Measurements from ENCODE around the gene CRELD2. TPM values are rescaled to one million over a fixed set of nuclear protein-coding genes. Genes with fewer than 3 reads are reported as not detected.
"Not testable (repeated sequence)": the region's sequence is repeated elsewhere in the genome, so short reads cannot be mapped to it uniquely, and the experiment has no call there.

Gene CRELD2
- total and polyA plus RNA-seq, 4 donors, result 21.5 to 61.3 (median 44.1) TPM

- Histone ChIP-seq H3K27me3 (ENCODE audit: control insufficient read depth, insufficient read depth, low read length) (no peaks in the 10 kb centered on the region), H3K36me3 (ENCODE audit: control insufficient read depth, insufficient read depth, low read length) (no peaks in the 10 kb centered on the region), H3K9me3 (ENCODE audit: control insufficient read depth, insufficient read depth, low read length) (no peaks in the 10 kb centered on the region), H3K4me1 (ENCODE audit: control insufficient read depth, insufficient read depth, low read length) (peaks cover 22% of the 10 kb centered on the region), H3K27ac (ENCODE audit: low read depth, low read length) (no peak overlapping the region), H3K4me3 (ENCODE audit: low read depth, low read length) (no peak overlapping the region)
- DNase-seq (ENCODE audit: low read depth in 4 of 6, low spot score in 6 of 6), result no peak
- 90% methylated on average over 21 of the region's 21 CpGs for WGBS (ENCODE audit: insufficient coverage)
Measured at GRCh38 chr22:49942565-49943404, 24.4 kb downstream of the CRELD2 start.

DNA sequence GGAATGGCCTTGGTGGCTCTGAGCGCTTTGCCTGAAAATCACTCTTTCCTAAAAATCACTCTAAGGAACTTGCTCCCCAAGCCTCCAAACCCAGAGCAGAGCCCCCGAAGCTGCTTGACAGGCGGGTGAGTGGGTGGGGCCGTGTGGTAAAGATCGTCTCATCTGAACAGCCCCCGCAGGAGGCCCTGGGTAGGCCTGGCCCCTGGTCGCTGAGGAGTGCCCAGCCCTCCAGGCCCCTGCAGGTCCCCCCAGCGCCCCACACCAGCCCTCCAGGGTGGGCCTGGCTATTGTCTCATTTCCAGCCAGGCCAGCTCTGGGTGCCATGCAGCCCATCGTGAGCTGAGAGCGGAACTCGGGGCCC lies 25.0 kb downstream of the CRELD2 start:
- WGBS (ENCODE audit: insufficient coverage), result 75% methylated on average over 10 of the region's 11 CpGs
- no peaks in the 10 kb centered on the region for H3K27me3 ChIP-seq (ENCODE audit: control insufficient read depth, insufficient read depth, low read length)
- H3K4me3 ChIP-seq (ENCODE audit: low read depth, low read length), result no peak overlapping the region
- peaks cover 16% of the 10 kb centered on the region for H3K4me1 ChIP-seq (ENCODE audit: control insufficient read depth, insufficient read depth, low read length)
- no peak overlapping the region for H3K27ac ChIP-seq (ENCODE audit: low read depth, low read length)
- no peaks in the 10 kb centered on the region for H3K36me3 ChIP-seq (ENCODE audit: control insufficient read depth, insufficient read depth, low read length)
- no peak for DNase-seq (ENCODE audit: low read depth in 4 of 6, low spot score in 6 of 6)
- H3K9me3 ChIP-seq (ENCODE audit: control insufficient read depth, insufficient read depth, low read length), result no peaks in the 10 kb centered on the region

DNA sequence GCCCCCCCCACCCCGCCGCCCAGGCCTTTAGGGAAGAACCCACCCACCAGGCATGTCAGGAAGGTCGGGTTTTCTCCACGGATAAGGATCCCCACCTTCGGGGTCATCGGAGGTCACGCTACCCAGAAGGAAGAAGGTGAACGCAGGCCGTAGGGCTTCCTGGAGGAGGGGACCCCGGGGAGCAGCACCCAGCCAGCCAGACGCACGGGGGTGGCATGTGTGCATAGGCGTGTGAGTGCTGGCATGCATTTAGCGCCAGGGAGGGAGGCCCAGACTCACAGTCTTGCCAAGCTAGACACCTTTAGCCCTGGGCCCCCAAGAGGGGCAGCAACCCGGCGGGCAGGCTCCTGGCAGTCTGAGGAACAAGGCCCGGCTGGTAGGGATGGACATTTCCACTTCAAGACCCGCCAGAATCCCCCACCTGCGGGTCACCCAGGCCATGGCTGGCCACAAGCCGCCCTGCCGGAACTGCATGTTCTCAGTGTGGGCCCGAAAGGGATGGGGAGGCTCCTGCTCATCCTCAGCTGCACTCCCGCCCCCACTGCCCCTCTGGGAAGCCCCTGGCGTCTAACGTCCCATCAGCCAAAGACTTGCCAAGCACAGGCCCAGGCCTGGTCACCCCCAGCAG lies 25.5 kb downstream of the CRELD2 start:
- Histone ChIP-seq H3K27ac (ENCODE audit: low read depth, low read length) (no peak overlapping the region), H3K9me3 (ENCODE audit: control insufficient read depth, insufficient read depth, low read length) (no peaks in the 10 kb centered on the region), H3K4me1 (ENCODE audit: control insufficient read depth, insufficient read depth, low read length) (peaks cover 11% of the 10 kb centered on the region), H3K27me3 (ENCODE audit: control insufficient read depth, insufficient read depth, low read length) (no peaks in the 10 kb centered on the region), H3K36me3 (ENCODE audit: control insufficient read depth, insufficient read depth, low read length) (no peaks in the 10 kb centered on the region), H3K4me3 (ENCODE audit: low read depth, low read length) (no peak overlapping the region)
- WGBS (ENCODE audit: insufficient coverage), result 86% methylated on average over 23 of the region's 25 CpGs
- no peak for DNase-seq (ENCODE audit: low read depth in 4 of 6, low spot score in 6 of 6)

DNA sequence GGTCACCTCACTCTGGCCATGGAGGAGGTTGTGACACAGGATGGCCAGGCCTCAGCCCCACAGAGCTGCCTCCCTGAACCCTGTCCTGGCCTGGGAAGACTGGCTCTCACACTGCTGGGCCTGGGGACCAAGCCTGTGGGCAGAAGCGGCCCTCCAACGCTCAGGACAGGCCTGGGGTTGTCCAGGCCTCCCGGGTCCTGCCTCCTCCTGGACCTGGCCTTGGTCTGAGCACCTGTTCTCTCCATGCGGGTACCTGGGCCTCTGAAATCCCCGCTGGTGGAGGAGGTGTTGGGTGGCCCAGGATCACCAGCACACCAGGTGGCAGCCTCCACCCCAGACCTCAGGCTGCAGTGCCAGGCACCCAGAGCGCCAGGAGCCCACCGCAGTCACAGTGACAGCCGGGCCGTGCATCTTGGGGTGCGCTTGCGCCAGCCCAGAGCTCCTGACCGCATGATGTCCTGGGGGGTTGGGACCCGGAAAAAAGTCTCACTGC lies 26.0 kb downstream of the CRELD2 start:
- Histone ChIP-seq H3K4me3 (ENCODE audit: low read depth, low read length) (no peak overlapping the region), H3K9me3 (ENCODE audit: control insufficient read depth, insufficient read depth, low read length) (no peaks in the 10 kb centered on the region), H3K36me3 (ENCODE audit: control insufficient read depth, insufficient read depth, low read length) (no peaks in the 10 kb centered on the region), H3K4me1 (ENCODE audit: control insufficient read depth, insufficient read depth, low read length) (peaks cover 11% of the 10 kb centered on the region), H3K27ac (ENCODE audit: low read depth, low read length) (no peak overlapping the region), H3K27me3 (ENCODE audit: control insufficient read depth, insufficient read depth, low read length) (no peaks in the 10 kb centered on the region)
- DNase-seq (ENCODE audit: low read depth in 4 of 6, low spot score in 6 of 6), result no peak
- 96% methylated on average over 12 of the region's 13 CpGs for WGBS (ENCODE audit: insufficient coverage)

GRCh38 chr22:49945042-49945794 lies 26.8 kb downstream of the CRELD2 start:
- H3K4me1 ChIP-seq (ENCODE audit: control insufficient read depth, insufficient read depth, low read length), result peaks cover 13% of the 10 kb centered on the region

DNA sequence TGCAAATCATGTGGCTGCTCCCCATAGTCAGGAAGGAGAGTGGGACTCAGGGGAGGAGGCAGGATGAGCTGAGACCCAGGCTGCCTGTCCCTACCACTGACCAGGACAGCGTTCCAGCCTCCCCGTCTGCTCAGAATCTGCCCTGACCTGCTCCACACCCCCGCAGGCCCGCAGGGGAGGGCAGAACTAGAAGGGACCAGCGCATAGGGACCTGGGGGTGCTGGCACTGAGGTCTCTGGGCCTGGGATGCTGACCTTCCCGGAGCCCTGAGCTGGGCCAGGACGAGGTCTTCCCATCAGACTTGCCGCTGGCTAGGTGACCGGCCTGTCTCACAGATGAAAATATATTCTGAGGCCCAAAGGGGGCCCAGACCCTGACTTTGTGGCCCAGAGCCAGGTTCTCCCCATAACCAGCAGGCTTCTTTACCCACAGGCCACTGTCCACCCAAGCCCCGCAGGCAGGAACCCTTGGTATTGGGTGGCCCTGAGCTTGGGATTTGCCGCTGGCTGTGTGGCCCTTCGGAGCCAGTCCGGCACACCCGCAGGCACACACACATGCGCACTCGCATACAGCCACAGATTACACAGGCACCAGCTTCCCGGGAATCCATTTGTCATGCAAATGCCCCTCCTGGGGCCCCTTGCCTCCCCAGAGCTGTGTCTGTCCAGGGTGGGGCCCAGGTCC lies 28.3 kb downstream of the CRELD2 start:
- Histone ChIP-seq H3K9me3 (ENCODE audit: control insufficient read depth, insufficient read depth, low read length) (no peaks in the 10 kb centered on the region), H3K36me3 (ENCODE audit: control insufficient read depth, insufficient read depth, low read length) (no peaks in the 10 kb centered on the region), H3K27ac (ENCODE audit: low read depth, low read length) (no peak overlapping the region), H3K27me3 (ENCODE audit: control insufficient read depth, insufficient read depth, low read length) (no peaks in the 10 kb centered on the region), H3K4me3 (ENCODE audit: low read depth, low read length) (no peak overlapping the region), H3K4me1 (ENCODE audit: control insufficient read depth, insufficient read depth, low read length) (peaks cover 18% of the 10 kb centered on the region)
- WGBS (ENCODE audit: insufficient coverage), result 51% methylated on average over 17 of the region's 17 CpGs
- no peak for DNase-seq (ENCODE audit: low read depth in 4 of 6, low spot score in 6 of 6)

More at GRCh38 chr22:49945042-49945794, 26.8 kb downstream of the CRELD2 start:
- not testable (repeated sequence) for DNase-seq (ENCODE audit: low read depth in 4 of 6, low spot score in 6 of 6); H3K9me3 ChIP-seq (ENCODE audit: control insufficient read depth, insufficient read depth, low read length); H3K36me3 ChIP-seq (ENCODE audit: control insufficient read depth, insufficient read depth, low read length); H3K4me3 ChIP-seq (ENCODE audit: low read depth, low read length); H3K27me3 ChIP-seq (ENCODE audit: control insufficient read depth, insufficient read depth, low read length); H3K27ac ChIP-seq (ENCODE audit: low read depth, low read length)
- WGBS (ENCODE audit: insufficient coverage), result 71% methylated on average over 5 of the region's 17 CpGs

DNA sequence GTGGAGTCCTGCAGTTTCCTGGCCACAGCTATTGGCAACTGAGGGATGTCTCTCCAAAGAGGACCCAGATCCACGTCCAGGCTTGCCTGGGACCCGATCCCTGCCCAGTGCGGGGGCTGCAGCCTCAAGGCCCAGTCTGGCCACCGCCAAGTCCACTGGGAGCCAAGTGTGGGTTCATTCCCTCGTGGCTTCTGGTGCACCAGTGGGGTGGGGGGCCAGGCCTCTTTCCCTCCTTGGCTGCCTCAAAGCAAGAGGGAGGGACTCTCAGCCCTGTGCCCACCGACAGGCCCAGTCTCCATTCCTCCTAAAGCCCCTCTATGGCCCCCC lies 28.8 kb downstream of the CRELD2 start:
- H3K36me3 ChIP-seq (ENCODE audit: control insufficient read depth, insufficient read depth, low read length), result no peaks in the 10 kb centered on the region
- H3K9me3 ChIP-seq (ENCODE audit: control insufficient read depth, insufficient read depth, low read length), result no peaks in the 10 kb centered on the region
- H3K4me3 ChIP-seq (ENCODE audit: low read depth, low read length), result no peak overlapping the region
- no peaks in the 10 kb centered on the region for H3K27me3 ChIP-seq (ENCODE audit: control insufficient read depth, insufficient read depth, low read length)
- H3K4me1 ChIP-seq (ENCODE audit: control insufficient read depth, insufficient read depth, low read length), result peaks cover 18% of the 10 kb centered on the region
- WGBS (ENCODE audit: insufficient coverage), result 56% methylated on average over 6 of the region's 6 CpGs
- no peak for DNase-seq (ENCODE audit: low read depth in 4 of 6, low spot score in 6 of 6)
- no peak overlapping the region for H3K27ac ChIP-seq (ENCODE audit: low read depth, low read length)

GRCh38 chr22:49948116-49948957 lies 29.9 kb downstream of the CRELD2 start:
- H3K4me1 ChIP-seq (ENCODE audit: control insufficient read depth, insufficient read depth, low read length), result peaks cover 18% of the 10 kb centered on the region
- no peak overlapping the region for H3K27ac ChIP-seq (ENCODE audit: low read depth, low read length)
- no peaks in the 10 kb centered on the region for H3K36me3 ChIP-seq (ENCODE audit: control insufficient read depth, insufficient read depth, low read length)
- no peaks in the 10 kb centered on the region for H3K9me3 ChIP-seq (ENCODE audit: control insufficient read depth, insufficient read depth, low read length)
- WGBS (ENCODE audit: insufficient coverage), result 79% methylated on average over 19 of the region's 23 CpGs
- H3K27me3 ChIP-seq (ENCODE audit: control insufficient read depth, insufficient read depth, low read length), result no peaks in the 10 kb centered on the region
- no peak overlapping the region for H3K4me3 ChIP-seq (ENCODE audit: low read depth, low read length)
- no peak for DNase-seq (ENCODE audit: low read depth in 4 of 6, low spot score in 6 of 6)
